A673 (cell line): ENCODE measurements around the gene ZNF385B.

Experiments
- CTCF ChIP-seq: fragments of 300-800, 200-600 bp; sonication (generic); conservative IDR thresholded peaks from 2 replicates; pipeline ENCODE4 v1.5.1; 2017; ENCODE audit warnings: low read depth, mild to moderate bottlenecking, antibody characterized with exemption, low read length, moderate library complexity, mixed read lengths
- EZH2 ChIP-seq: fragments of 200-600 bp; sonication (generic); IDR thresholded peaks from 2 replicates; pipeline ENCODE4 v1.6.1; 2017; ENCODE audit warnings: borderline replicate concordance, low read depth, mild to moderate bottlenecking, mixed read lengths, antibody characterized with exemption, low read length; ENCODE audit not compliant: poor library complexity, severe bottlenecking

GRCh38 chr2:179636995-179637394 is 224.4 kb downstream of the ZNF385B start:
- TF ChIP-seq CTCF (no peak), EZH2 (no peak)
